Glomerular endothelial cell (primary cell): ENCODE results near the gene CLEC4G. TPM values are rescaled to one million over a fixed set of nuclear protein-coding genes. Genes with fewer than 3 reads are reported as not detected.
"Not testable (repeated sequence)": the region's sequence is repeated elsewhere in the genome, so short reads cannot be mapped to it uniquely, and the experiment has no call there.

Experiments
- DNase-seq: peaks from one replicate; pipeline ENCODE4 v3.0.0-alpha.2; 2011; ENCODE audit warnings: low read depth, low spot score; ENCODE audit errors: extremely low read depth
- total RNA-seq: library from RNA; depleted of rRNA; stranded (reverse); fragments of >200 nt; gene quantifications from 2 replicates; pipeline ENCODE4 v1.2.3, GENCODE V29; 2015

Gene CLEC4G
- total RNA-seq: not detected in 2 replicates

- no peak for DNase-seq
Observed at GRCh38 chr19:7732045-7732444, at the start of gene CLEC4G. Gene CLEC4G (minus strand): TSS chr19:7732110. CDS start chr19:7732102, 8 bp downstream.

GRCh38 chr19:7781157-7781556 lies 49.2 kb upstream of the CLEC4G start:
- no peak for DNase-seq

GRCh38 chr19:7779631-7780486 lies 47.9 kb upstream of the CLEC4G start:
- DNase-seq: no peak

- no peak for DNase-seq
Observed at GRCh38 chr19:7778081-7778480, 46.2 kb upstream of the CLEC4G start.

- DNase-seq: no peak
Observed at GRCh38 chr19:7775761-7776160, 43.9 kb upstream of the CLEC4G start.

GRCh38 chr19:7773841-7774240 lies 41.9 kb upstream of the CLEC4G start:
- DNase-seq: no peak

- no peak for DNase-seq
Observed at GRCh38 chr19:7772752-7773291, 40.9 kb upstream of the CLEC4G start.

GRCh38 chr19:7771072-7771471 lies 39.2 kb upstream of the CLEC4G start:
- no peak for DNase-seq

GRCh38 chr19:7769171-7769570 lies 37.3 kb upstream of the CLEC4G start:
- no peak for DNase-seq

- no peak for DNase-seq
Observed at GRCh38 chr19:7767487-7767886, 35.6 kb upstream of the CLEC4G start.

GRCh38 chr19:7766535-7766934 lies 34.6 kb upstream of the CLEC4G start:
- DNase-seq: no peak

- DNase-seq: not testable (repeated sequence)
Observed at GRCh38 chr19:7765043-7765442, 33.1 kb upstream of the CLEC4G start.

- DNase-seq: not testable (repeated sequence)
Observed at GRCh38 chr19:7764157-7764556, 32.2 kb upstream of the CLEC4G start.

- DNase-seq: no peak
Observed at GRCh38 chr19:7763696-7764095, 31.8 kb upstream of the CLEC4G start.

- no peak for DNase-seq
Observed at GRCh38 chr19:7762719-7763293, 30.9 kb upstream of the CLEC4G start, which contains the start of gene CLEC4M. Gene CLEC4M (plus strand): TSS chr19:7763243. CDS start chr19:7763267, 24 bp downstream.

- DNase-seq: no peak
Observed at GRCh38 chr19:7759156-7759555, 27.2 kb upstream of the CLEC4G start.

GRCh38 chr19:7757358-7757757 lies 25.4 kb upstream of the CLEC4G start:
- DNase-seq: no peak

- no peak for DNase-seq
Observed at GRCh38 chr19:7756258-7756657, 24.3 kb upstream of the CLEC4G start.

GRCh38 chr19:7751157-7751783 lies 19.4 kb upstream of the CLEC4G start:
- DNase-seq: no peak

GRCh38 chr19:7748756-7749155 lies 16.8 kb upstream of the CLEC4G start:
- peak; percentile 37 for DNase-seq

- no peak for DNase-seq
Observed at GRCh38 chr19:7748171-7748570, 16.3 kb upstream of the CLEC4G start.
